ENCODE data around the gene DSP. TPM values are rescaled to one million over a fixed set of nuclear protein-coding genes. Genes with fewer than 3 reads are reported as not detected.

Gene DSP
- total and polyA plus RNA-seq, 2 of the 13 experiments (the other 11 are each of a cell fraction or from before 2014, with no cell fraction given): 89.8 to 117 TPM

- WGBS (ENCODE audit: low lambda C conversion rate): 13% methylated on average over 19 of the region's 19 CpGs
- Histone ChIP-seq H3K4me1 (ENCODE audit: insufficient read depth, low read length) (peaks cover 62% of the 10 kb centered on the region), H3K79me2 (ENCODE audit: insufficient read depth, low read length) (peaks cover 20% of the 10 kb centered on the region), H4K20me1 (ENCODE audit: insufficient read depth, low read length) (no peaks in the 10 kb centered on the region), H3K27me3 (ENCODE audit: control insufficient read depth in 1 of 2, insufficient read depth in 2 of 2, low read length in 2 of 2) (no peaks in the 10 kb centered on the region), H3K4me2 (ENCODE audit: low read depth, low read length) (peak overlapping the region; percentile 57), H3K9me3 (ENCODE audit: low read length) (no peaks in the 10 kb centered on the region), H3K27ac (ENCODE audit: extremely low read length, insufficient read depth, low read length) (peak overlapping the region; percentile 78), H3K4me3 (replicated peaks in 1 of 3; ENCODE audit: insufficient read depth in 1 of 3, low read depth in 2 of 3, low read length in 3 of 3) (peak overlapping the region in 1 of 3 experiments; percentile 12; a peak in 2 of 6 replicates), H2AFZ (ENCODE audit: low read length) (no peak overlapping the region), H3K36me3 (replicated peaks in 1 of 2; ENCODE audit: control insufficient read depth in 1 of 2, insufficient read depth in 2 of 2, low read length in 2 of 2) (peaks cover 32 to 81% of the 10 kb centered on the region in 2 experiments), H3K9ac (ENCODE audit: insufficient read depth, low read depth, low read length) (peak overlapping the region; percentile 33; the same call in 1 of the 2 replicates)
- ChIA-PET POLR2A (interaction anchor here (0.7 to 3.4 kb wide), 14 partner anchors 9 to 246 kb away, joined by 3 to 132 read pairs (median 6); partner anchors contain the start of genes CAGE1, DSP, RIOK1 and SNRNP48), CTCF (ENCODE audit: low intra/inter-chr PET ratio, low total read pairs) (no interaction called here)
- peak; percentile 86 for FAIRE-seq
- peak; percentile 92 for ATAC-seq
- DNase-seq (ENCODE audit: low spot score): peak; percentile 100
- intact Hi-C loops (cut with micrococcal nuclease; ENCODE audit: unreplicated experiment): loop anchor here (1.0 to 5.0 kb wide), 4 partner anchors 13 to 136 kb away; partner anchors contain the start of gene DSP
- TSS peak; percentile 97 for BruUV-seq (replicated peaks)
- in situ Hi-C loops (cut with HindIII; ENCODE audit: extremely low pct_ligation_motif_present, low pct_unique_long_range_greater_than_20kb): no loop called here
- TF ChIP-seq, protein P1, sequence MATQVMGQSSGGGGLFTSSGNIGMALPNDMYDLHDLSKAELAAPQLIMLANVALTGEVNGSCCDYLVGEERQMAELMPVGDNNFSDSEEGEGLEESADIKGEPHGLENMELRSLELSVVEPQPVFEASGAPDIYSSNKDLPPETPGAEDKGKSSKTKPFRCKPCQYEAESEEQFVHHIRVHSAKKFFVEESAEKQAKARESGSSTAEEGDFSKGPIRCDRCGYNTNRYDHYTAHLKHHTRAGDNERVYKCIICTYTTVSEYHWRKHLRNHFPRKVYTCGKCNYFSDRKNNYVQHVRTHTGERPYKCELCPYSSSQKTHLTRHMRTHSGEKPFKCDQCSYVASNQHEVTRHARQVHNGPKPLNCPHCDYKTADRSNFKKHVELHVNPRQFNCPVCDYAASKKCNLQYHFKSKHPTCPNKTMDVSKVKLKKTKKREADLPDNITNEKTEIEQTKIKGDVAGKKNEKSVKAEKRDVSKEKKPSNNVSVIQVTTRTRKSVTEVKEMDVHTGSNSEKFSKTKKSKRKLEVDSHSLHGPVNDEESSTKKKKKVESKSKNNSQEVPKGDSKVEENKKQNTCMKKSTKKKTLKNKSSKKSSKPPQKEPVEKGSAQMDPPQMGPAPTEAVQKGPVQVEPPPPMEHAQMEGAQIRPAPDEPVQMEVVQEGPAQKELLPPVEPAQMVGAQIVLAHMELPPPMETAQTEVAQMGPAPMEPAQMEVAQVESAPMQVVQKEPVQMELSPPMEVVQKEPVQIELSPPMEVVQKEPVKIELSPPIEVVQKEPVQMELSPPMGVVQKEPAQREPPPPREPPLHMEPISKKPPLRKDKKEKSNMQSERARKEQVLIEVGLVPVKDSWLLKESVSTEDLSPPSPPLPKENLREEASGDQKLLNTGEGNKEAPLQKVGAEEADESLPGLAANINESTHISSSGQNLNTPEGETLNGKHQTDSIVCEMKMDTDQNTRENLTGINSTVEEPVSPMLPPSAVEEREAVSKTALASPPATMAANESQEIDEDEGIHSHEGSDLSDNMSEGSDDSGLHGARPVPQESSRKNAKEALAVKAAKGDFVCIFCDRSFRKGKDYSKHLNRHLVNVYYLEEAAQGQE (IDR thresholded peaks at IDR 0.05; ENCODE audit: borderline replicate concordance in 1 of 2, low read depth in 1 of 2, low read length in 2 of 2): peak in 1 of 2 experiments; percentile 47; a peak in 2 of 4 replicates
- TF ChIP-seq TBL1XR1 (IDR thresholded peaks at IDR 0.05; ENCODE audit: borderline replicate concordance, low read length, partially characterized antibody) (peak; percentile 25), JUN (CRISPR knock-in tag; IDR thresholded peaks at IDR 0.05) (peak; percentile 93), ZNF431 (CRISPR knock-in tag; IDR thresholded peaks at IDR 0.05; ENCODE audit: borderline replicate concordance, low read depth) (peak; percentile 93; the same call in 1 of the 2 replicates), ELF4 (CRISPR knock-in tag; IDR thresholded peaks at IDR 0.05; ENCODE audit: borderline replicate concordance) (no peak), CREB1 (IDR thresholded peaks at IDR 0.05) (no peak; the same call in 1 of the 2 replicates), CREB1 (CRISPR knock-in tag; IDR thresholded peaks at IDR 0.05) (peak; percentile 81), SMAD1 (CRISPR knock-in tag; IDR thresholded peaks at IDR 0.05; ENCODE audit: borderline replicate concordance, low read depth) (no peak), ARNT2 (CRISPR knock-in tag; IDR thresholded peaks at IDR 0.05; ENCODE audit: low read depth) (peak; percentile 91; the same call in 1 of the 2 replicates), NCOA1 (CRISPR knock-in tag; IDR thresholded peaks at IDR 0.05) (peak; percentile 57; the same call in 1 of the 2 replicates), RFXAP (CRISPR knock-in tag; IDR thresholded peaks at IDR 0.05; ENCODE audit: borderline replicate concordance) (peak; percentile 95), KAT2B (IDR thresholded peaks at IDR 0.05; ENCODE audit: borderline replicate concordance, low read depth, low read length) (no peak), EZH2 (conservative IDR thresholded peaks at IDR 0.05; ENCODE audit: low read depth, low read length) (no peak), LCORL (IDR thresholded peaks at IDR 0.05) (peak; percentile 76), LCORL (CRISPR knock-in tag; IDR thresholded peaks at IDR 0.05) (peak; percentile 97)
- TF ChIP-seq, protein P2, sequence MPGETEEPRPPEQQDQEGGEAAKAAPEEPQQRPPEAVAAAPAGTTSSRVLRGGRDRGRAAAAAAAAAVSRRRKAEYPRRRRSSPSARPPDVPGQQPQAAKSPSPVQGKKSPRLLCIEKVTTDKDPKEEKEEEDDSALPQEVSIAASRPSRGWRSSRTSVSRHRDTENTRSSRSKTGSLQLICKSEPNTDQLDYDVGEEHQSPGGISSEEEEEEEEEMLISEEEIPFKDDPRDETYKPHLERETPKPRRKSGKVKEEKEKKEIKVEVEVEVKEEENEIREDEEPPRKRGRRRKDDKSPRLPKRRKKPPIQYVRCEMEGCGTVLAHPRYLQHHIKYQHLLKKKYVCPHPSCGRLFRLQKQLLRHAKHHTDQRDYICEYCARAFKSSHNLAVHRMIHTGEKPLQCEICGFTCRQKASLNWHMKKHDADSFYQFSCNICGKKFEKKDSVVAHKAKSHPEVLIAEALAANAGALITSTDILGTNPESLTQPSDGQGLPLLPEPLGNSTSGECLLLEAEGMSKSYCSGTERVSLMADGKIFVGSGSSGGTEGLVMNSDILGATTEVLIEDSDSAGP (CRISPR knock-in tag; IDR thresholded peaks at IDR 0.05; ENCODE audit: borderline replicate concordance): peak; percentile 96
These were observed 19.9 kb downstream of the DSP start for GRCh38 chr6:7561153-7561964.
